Endothelial cell of umbilical vein (primary cell): ENCODE results near the gene AKR7A2. TPM values are rescaled to one million over a fixed set of nuclear protein-coding genes. Genes with fewer than 3 reads are reported as not detected.

Source experiments
- BruUV-seq: library from RNA; stranded (reverse); fragments of 400-500 nt; replicated peaks from 2 replicates; lab custom pipeline; 2021; lab: Mats Ljungman, UMichigan
- CTCF ChIA-PET: fragments of 300-600, 350-600 bp; sonication (Branson Sonifier 250); formaldehyde crosslinking; loops from one replicate; lab custom pipeline; 2021; ENCODE audit warnings: antibody characterized with exemption, inconsistent platforms; lab: Charles Lee
- POLR2A ChIA-PET: fragments of 300-600, 350-600 bp; sonication (Branson Sonifier 250); formaldehyde crosslinking; loops from one replicate; lab custom pipeline; 2021; ENCODE audit warnings: antibody characterized with exemption, inconsistent platforms; lab: Charles Lee
- DNase-seq: peaks from one replicate; pipeline ENCODE4 v3.0.0-alpha.2; 2011; ENCODE audit warnings: low read depth, low spot score
- FAIRE-seq: peaks from 2 replicates; lab custom pipeline; 2011; peaks lifted over from hg19 to GRCh38; lab: Jason Lieb, UNC
- H2AFZ ChIP-seq: 2 replicates; pipeline ENCODE4 v1.6.0; 2012; ENCODE audit warnings: low read depth, low read length, control low read depth, inconsistent platforms
- H3K27ac ChIP-seq: 2 replicates; pipeline ENCODE4 v1.5.1; 2011; ENCODE audit warnings: low read depth, mild to moderate bottlenecking, control low read depth, low read length, moderate library complexity; ENCODE audit not compliant: insufficient read depth
- H3K27me3 ChIP-seq, 2 experiments: 2 replicates each; pipeline versions ENCODE4 v1.6.0 to v1.6.1; 2011; ENCODE audit warnings: low read length in 2 of 2, mixed read lengths in 1 of 2; ENCODE audit not compliant: control insufficient read depth in 2 of 2, insufficient read depth in 2 of 2
- H3K36me3 ChIP-seq, 2 experiments: 2 replicates in 1 of 2; 3 replicates in 1 of 2; pipeline ENCODE4 v1.5.1; 2011; ENCODE audit warnings: low read length in 2 of 2, mild to moderate bottlenecking in 1 of 2, moderate library complexity in 1 of 2; ENCODE audit not compliant: control insufficient read depth in 2 of 2, insufficient read depth in 2 of 2; ENCODE audit errors: extremely low read depth in 1 of 2
- H3K4me1 ChIP-seq: 3 replicates; pipeline ENCODE4 v1.5.1; 2011; ENCODE audit warnings: mild to moderate bottlenecking, low read length; ENCODE audit not compliant: control insufficient read depth, insufficient read depth; ENCODE audit errors: extremely low read depth
- H3K4me2 ChIP-seq: 2 replicates; pipeline ENCODE4 v1.6.1; 2011; ENCODE audit warnings: low read length, control low read depth, mixed read lengths; ENCODE audit not compliant: insufficient read depth
- H3K4me3 ChIP-seq, 3 experiments: fragments of 200-600 bp in 1 of 3; sonication (generic), shearing (Covaris generic) in 1 of 3; replicated peaks in 1 of 3; 2 replicates each; pipeline ENCODE4 v1.5.1; 2011 to 2016; ENCODE audit warnings: control low read depth in 3 of 3, low read length in 3 of 3, mild to moderate bottlenecking in 2 of 3, inconsistent platforms in 1 of 3, low read depth in 1 of 3, moderate library complexity in 1 of 3; ENCODE audit not compliant: insufficient read depth in 1 of 3
- H3K79me2 ChIP-seq: 2 replicates; pipeline ENCODE4 v1.6.0; 2012; ENCODE audit warnings: low read length, inconsistent platforms; ENCODE audit not compliant: control insufficient read depth, insufficient read depth
- H3K9ac ChIP-seq: replicated peaks from 2 replicates; pipeline ENCODE3; 2011; ENCODE audit warnings: low read length, control low read depth; ENCODE audit not compliant: insufficient read depth; ENCODE audit errors: extremely low read depth
- H3K9me1 ChIP-seq: replicated peaks from 3 replicates; pipeline ENCODE4 v1.6.0; 2011; ENCODE audit warnings: mild to moderate bottlenecking, low read length; ENCODE audit not compliant: control insufficient read depth, insufficient read depth; ENCODE audit errors: extremely low read depth
- H3K9me3 ChIP-seq: replicated peaks from 2 replicates; pipeline ENCODE4 v1.5.1; 2012; ENCODE audit warnings: low read length, inconsistent platforms; ENCODE audit not compliant: control insufficient read depth, insufficient read depth
- H4K20me1 ChIP-seq: replicated peaks from 2 replicates; pipeline ENCODE3; 2011; ENCODE audit warnings: mild to moderate bottlenecking, low read length; ENCODE audit not compliant: control insufficient read depth, insufficient read depth; ENCODE audit errors: extremely low read depth
- EZH2 ChIP-seq: IDR thresholded peaks from 2 replicates; pipeline ENCODE4 v1.6.1; 2012; ENCODE audit warnings: borderline replicate concordance, low read depth, mild to moderate bottlenecking, moderate library complexity, low read length, inconsistent platforms; ENCODE audit not compliant: severe bottlenecking
- FOS ChIP-seq: IDR thresholded peaks from 2 replicates; pipeline ENCODE4 v1.6.1; 2011; ENCODE audit warnings: mild to moderate bottlenecking, low read length, moderate library complexity, borderline replicate concordance; ENCODE audit not compliant: insufficient read depth
- GATA2 ChIP-seq: IDR thresholded peaks from 2 replicates; pipeline ENCODE4 v1.7.0; 2011; ENCODE audit warnings: low read depth, mild to moderate bottlenecking, moderate library complexity, mixed read lengths, low read length; ENCODE audit not compliant: insufficient read length, insufficient read depth
- JUN ChIP-seq: IDR thresholded peaks from 2 replicates; pipeline ENCODE4 v1.6.1; 2011; ENCODE audit warnings: borderline replicate concordance, low read depth; ENCODE audit not compliant: insufficient read length, insufficient read depth
- MAX ChIP-seq: IDR thresholded peaks from 2 replicates; pipeline ENCODE4 v1.6.1; 2011; ENCODE audit not compliant: insufficient read depth, insufficient read length
- MYC ChIP-seq: IDR thresholded peaks from one replicate; pipeline ENCODE4 v1.6.1; 2011; ENCODE audit warnings: mild to moderate bottlenecking, low read depth, low read length
- POLR2A ChIP-seq: IDR thresholded peaks from 2 replicates; pipeline ENCODE4 v1.6.1; 2012; ENCODE audit warnings: low read depth, mild to moderate bottlenecking, control low read depth, low read length
- POLR2AphosphoS5 ChIP-seq: IDR thresholded peaks from 2 replicates; pipeline ENCODE4 v1.6.1; 2012; ENCODE audit warnings: low read depth, mild to moderate bottlenecking, control low read depth, low read length, moderate library complexity; ENCODE audit not compliant: insufficient read depth
- dilution Hi-C: fragments of 300-500 bp; cut with MboI; formaldehyde crosslinking; loops from one replicate; pipeline ENCODE4 v1.15.0; 2019; ENCODE audit warnings: low sequenced_read_pairs; ENCODE audit not compliant: extremely low pct_ligation_motif_present
- intact Hi-C: fragments of 100-400 bp; cut with micrococcal nuclease; formaldehyde crosslinking; loops from one replicate; pipeline ENCODE4 v1.10.0; 2022
- polyA plus RNA-seq, 4 experiments: library from polyadenylated mRNA; depleted of rRNA in 3 of 4; stranded (reverse) in 3 of 4; unstranded in 1 of 4; fragments of >200 nt; gene quantifications; 2 replicates each; pipeline versions ENCODE4 v1.2.1 to v1.2.3, GENCODE V29; 2011 to 2012; ENCODE audit warnings: missing spikeins in 1 of 4
- total RNA-seq: library from RNA; stranded (reverse); gene quantifications from 2 replicates; pipeline ENCODE4 v1.2.3, GENCODE V29; 2021

Gene AKR7A2
- total and polyA plus RNA-seq, 2 donors (not counting 3 experiments of a cell fraction or from before 2014, with no cell fraction given) = 48.0 to 70.7 TPM

GRCh38 chr1:19330449-19331135 is 18.6 kb upstream of the AKR7A2 start:
- Histone ChIP-seq H3K27me3 (no peaks in the 10 kb centered on the region), H3K79me2 (no peaks in the 10 kb centered on the region), H3K4me2 (no peak overlapping the region), H3K9me1 (no peaks in the 10 kb centered on the region), H4K20me1 (no peaks in the 10 kb centered on the region), H3K36me3 (peaks cover 1 to 24% of the 10 kb centered on the region in 2 experiments), H3K27ac (no peak overlapping the region), H3K9me3 (no peaks in the 10 kb centered on the region), H3K4me3 (no peak overlapping the region), H3K4me1 (no peaks in the 10 kb centered on the region), H2AFZ (no peak overlapping the region), H3K9ac (no peak overlapping the region)
- POLR2A ChIA-PET = interaction anchor here (0.6 kb wide), 1 partner anchor 332 kb away, joined by 5 read pairs; no protein-coding TSS in a partner anchor
- FAIRE-seq = no peak
- TF ChIP-seq POLR2AphosphoS5 = no peak
- no peak for TF ChIP-seq POLR2A
- TF ChIP-seq MYC = no peak
- TF ChIP-seq EZH2 = no peak
- TF ChIP-seq GATA2 = no peak
- TF ChIP-seq MAX = no peak
- no peak for TF ChIP-seq FOS
- TF ChIP-seq JUN = no peak
- CTCF ChIA-PET = interaction anchor here (1.4 to 2.5 kb wide), 2 partner anchors 8 to 321 kb away, joined by 4 to 10 read pairs; no protein-coding TSS in a partner anchor
- dilution Hi-C loops = no loop called here
- no TSS peak for BruUV-seq
- DNase-seq = no peak
- intact Hi-C loops = no loop called here
